Psoas muscle (tissue), 8 donors: ENCODE results near the gene RXFP4. TPM values are rescaled to one million over a fixed set of nuclear protein-coding genes. Genes with fewer than 3 reads are reported as not detected.

Source experiments
- ATAC-seq, 4 donors: fragments of 200-7000 bp; cut with Tn5 transposase; one replicate each; pipeline ENCODE4 v1.9.1; 2020; ENCODE audit warnings: moderate library complexity in 3 of 4, mild to moderate bottlenecking in 2 of 4
- DNase-seq, 2 donors: peaks; one replicate each; pipeline ENCODE4 v3.0.0-alpha.2; 2020
- H3K27ac ChIP-seq: fragments of 200-600 bp; one replicate; pipeline ENCODE4 v1.8.0; 2022
- H3K27me3 ChIP-seq, 3 donors: fragments of 200-600 bp in 1 of 3; one replicate each; pipeline versions ENCODE4 v1.6.1 to v1.8.0; 2013 to 2022; ENCODE audit warnings: low read length in 2 of 3, mild to moderate bottlenecking in 2 of 3, moderate library complexity in 1 of 3; ENCODE audit not compliant: insufficient read depth in 3 of 3
- H3K36me3 ChIP-seq, 2 donors: fragments of 200-600 bp in 1 of 2; one replicate each; pipeline versions ENCODE4 v1.6.1 to v1.8.0; 2013 to 2022; ENCODE audit warnings: low read depth in 1 of 2, mild to moderate bottlenecking in 1 of 2, moderate library complexity in 1 of 2; ENCODE audit not compliant: insufficient read depth in 1 of 2
- H3K4me1 ChIP-seq: fragments of 200-600 bp; one replicate; pipeline ENCODE4 v1.8.0; 2022
- H3K4me3 ChIP-seq: fragments of 200-600 bp; one replicate; pipeline ENCODE4 v1.8.0; 2022; ENCODE audit warnings: mild to moderate bottlenecking
- H3K9me3 ChIP-seq: fragments of 200-600 bp; one replicate; pipeline ENCODE4 v1.8.0; 2022
- CTCF ChIP-seq: fragments of 200-600 bp; IDR thresholded peaks from one replicate; pipeline ENCODE4 v1.8.0; 2022; ENCODE audit warnings: antibody characterized with exemption
- WGBS, 3 donors: extraction: QIAGEN DNeasy Blood & Tissue Kit; methylation state at CpG; one replicate each; pipeline versions ENCODE4 v1.1.6 to v1.1.7; 2013; 5-methylcytosine and 5-hydroxymethylcytosine counted together
- intact Hi-C, 2 donors: fragments of 100-400 bp; cut with DNase I; formaldehyde crosslinking; loops; one replicate each; pipeline versions ENCODE4 v1.11.0 to v1.14.2; 2022
- polyA plus RNA-seq, 3 donors: library from polyadenylated mRNA; stranded (reverse); fragments of 200-250 nt; gene quantifications; one replicate each; pipeline ENCODE4 v1.2.3, GENCODE V29; 2013
- total RNA-seq, 4 donors: library from RNA; stranded (reverse); fragmentation: NEBNext Ultra II Directional in 2 of 4; extraction: Animal tissue kit (Norgen Biotek cat#: 25700) in 2 of 4; gene quantifications; one replicate each; pipeline versions ENCODE4 v1.2.1 to v1.2.4, GENCODE V29; 2021 to 2023
- donor health status: healthy with polysubstance abuse.
- donor health status: DM: no; HTN: no; CAD: no; lungs with moderate emphysema.
- donor health status: Bipolar disorder and iron deficiency.
- donor health status: healthy.
- donor health status: DM: yes; HTN: yes; CAD: no.
- donor health status: DM: no; HTN: no; CAD: no.
- donor health status: DM: no; HTN: no; CAD: no.
- donor health status: DM: yes; HTN: yes; CAD: no.

The RXFP4 gene
- total and polyA plus RNA-seq, 7 donors: not detected

- no peak for DNase-seq
- Histone ChIP-seq H3K27ac (peak overlapping the region; percentile 40), H3K4me1 (peaks cover 16% of the 10 kb centered on the region), H3K4me3 (no peak overlapping the region), H3K36me3 (peaks cover 0 to 5% of the 10 kb centered on the region in 2 donors), H3K9me3 (no peaks in the 10 kb centered on the region), H3K27me3 (no peaks in the 10 kb centered on the region)
- WGBS, 3 donors: 0% methylated on average over 1 of the region's 1 CpG
- intact Hi-C loops: loop anchor here (1.0 to 2.0 kb wide), 2 partner anchors 51 to 52 kb away; no protein-coding TSS in a partner anchor
- peak in 3 of 4 donors; percentile 35 to 39 (median 36) for ATAC-seq
- peak; percentile 73 for TF ChIP-seq CTCF
Observed at GRCh38 chr1:155938220-155938627, 3.2 kb upstream of the RXFP4 start.

GRCh38 chr1:155940482-155940992 is 901 bp upstream of the RXFP4 start:
- no peak overlapping the region for H3K4me3 ChIP-seq
- no peak for TF ChIP-seq CTCF
- peak in 3 of 4 donors; percentile 22 to 35 (median 22) for ATAC-seq
- no peaks in the 10 kb centered on the region for H3K9me3 ChIP-seq
- DNase-seq: no peak
- H3K27me3 ChIP-seq: no peaks in the 10 kb centered on the region
- no peaks in the 10 kb centered on the region for H3K36me3 ChIP-seq
- peak overlapping the region; percentile 68 for H3K27ac ChIP-seq
- peaks cover 14% of the 10 kb centered on the region for H3K4me1 ChIP-seq
- intact Hi-C loops: no loop called here
- 49 to 76% (median 51%) methylated on average over 4 of the region's 4 CpGs for WGBS, 3 donors

GRCh38 chr1:155941845-155942531 is 550 bp downstream of the RXFP4 start:
- TF ChIP-seq CTCF: no peak
- intact Hi-C loops: no loop called here
- H3K9me3 ChIP-seq: no peaks in the 10 kb centered on the region

GRCh38 chr1:155942578-155943141 is 1.2 kb downstream of the RXFP4 start:
- WGBS, 3 donors: 58 to 70% (median 60%) methylated on average over 11 of the region's 11 CpGs
- intact Hi-C loops: no loop called here
- ATAC-seq (peak in 2 of 4 donors; percentile 2 to 3), DNase-seq (no peak)
- Histone ChIP-seq H3K4me3 (no peak overlapping the region), H3K36me3 (peaks cover 0 to 18% of the 10 kb centered on the region in 2 donors), H3K4me1 (peaks cover 18% of the 10 kb centered on the region), H3K27ac (peak overlapping the region; percentile 36), H3K9me3 (no peaks in the 10 kb centered on the region), H3K27me3 (no peaks in the 10 kb centered on the region)
- TF ChIP-seq CTCF: no peak

More at GRCh38 chr1:155941845-155942531, 550 bp downstream of the RXFP4 start:
- H3K27ac ChIP-seq: peak overlapping the region; percentile 36
- peaks cover 0 to 11% of the 10 kb centered on the region in 2 donors for H3K36me3 ChIP-seq
- 64 to 81% (median 72%) methylated on average over 27 to 29 of the region's 29 CpGs for WGBS, 3 donors
- no peaks in the 10 kb centered on the region for H3K27me3 ChIP-seq
- ATAC-seq (peak in 3 of 4 donors; percentile 10 to 25 (median 18)), DNase-seq (no peak)
- H3K4me1 ChIP-seq: peaks cover 18% of the 10 kb centered on the region
- no peak overlapping the region for H3K4me3 ChIP-seq
